ENCODE measurements around the gene TIGD3.

GRCh38 chr11:65394125-65394536, 39.6 kb downstream of the TIGD3 start:
- TF ChIP-seq EZH2phosphoT487 (IDR thresholded peaks at IDR 0.05; ENCODE audit: unreplicated experiment) (no peak), CTCF (conservative IDR thresholded peaks at IDR 0.05; ENCODE audit: low read depth in 2 of 2) (no peak), POLR2AphosphoS5 (IDR thresholded peaks at IDR 0.05; ENCODE audit: low read depth) (no peak), EZH2 (IDR thresholded peaks at IDR 0.05; ENCODE audit: low read depth, unreplicated experiment) (no peak), STAT1 (IDR thresholded peaks at IDR 0.05; ENCODE audit: unreplicated experiment) (no peak), ETS1 (IDR thresholded peaks at IDR 0.05) (no peak)

All from GM23338 (cell line).